ENCODE results near the gene NRXN3. TPM values are rescaled to one million over a fixed set of nuclear protein-coding genes. Genes with fewer than 3 reads are reported as not detected.

Gene NRXN3
- total RNA-seq, 1 experiment from 2014 or later, result not detected

- no peaks in the 10 kb centered on the region for H3K27me3 Mint-ChIP-seq (ENCODE audit: unreplicated experiment)
- H3K4me3 Mint-ChIP-seq (ENCODE audit: low read depth, unreplicated experiment), result no peak overlapping the region
- H3K27ac Mint-ChIP-seq (ENCODE audit: unreplicated experiment), result no peak overlapping the region
- CTCF ChIA-PET, result no interaction called here
- H3K9me3 Mint-ChIP-seq (ENCODE audit: low read depth, unreplicated experiment), result peaks cover 5% of the 10 kb centered on the region
- no peaks in the 10 kb centered on the region for H3K36me3 Mint-ChIP-seq (ENCODE audit: insufficient read depth, unreplicated experiment)
- H3K4me1 Mint-ChIP-seq (ENCODE audit: low read depth, unreplicated experiment), result no peaks in the 10 kb centered on the region
- TF ChIP-seq CTCF (IDR thresholded peaks at IDR 0.05; ENCODE audit: unreplicated experiment), result no peak
- DNase-seq, result no peak
- BruUV-seq (replicated peaks), result no TSS peak
- intact Hi-C loops (cut with micrococcal nuclease; ENCODE audit: unreplicated experiment), result no loop called here
These were observed 1242.6 kb downstream of the NRXN3 start for GRCh38 chr14:79412822-79413221.

GRCh38 chr14:79413734-79414428, 1243.7 kb downstream of the NRXN3 start:
- no peaks in the 10 kb centered on the region for H3K36me3 Mint-ChIP-seq (ENCODE audit: insufficient read depth, unreplicated experiment)
- H3K4me3 Mint-ChIP-seq (ENCODE audit: low read depth, unreplicated experiment), result no peak overlapping the region
- intact Hi-C loops (cut with micrococcal nuclease; ENCODE audit: unreplicated experiment), result no loop called here
- BruUV-seq (replicated peaks), result no TSS peak
- no peak overlapping the region for H3K27ac Mint-ChIP-seq (ENCODE audit: unreplicated experiment)
- no peak for DNase-seq
- H3K4me1 Mint-ChIP-seq (ENCODE audit: low read depth, unreplicated experiment), result no peaks in the 10 kb centered on the region
- no peak for TF ChIP-seq CTCF (IDR thresholded peaks at IDR 0.05; ENCODE audit: unreplicated experiment)
- no peaks in the 10 kb centered on the region for H3K27me3 Mint-ChIP-seq (ENCODE audit: unreplicated experiment)
- H3K9me3 Mint-ChIP-seq (ENCODE audit: low read depth, unreplicated experiment), result peaks cover 3% of the 10 kb centered on the region
- CTCF ChIA-PET, result interaction anchor here (0.7 kb wide), 1 partner anchor 48 kb away, joined by 4 read pairs; no protein-coding TSS in a partner anchor

DNA sequence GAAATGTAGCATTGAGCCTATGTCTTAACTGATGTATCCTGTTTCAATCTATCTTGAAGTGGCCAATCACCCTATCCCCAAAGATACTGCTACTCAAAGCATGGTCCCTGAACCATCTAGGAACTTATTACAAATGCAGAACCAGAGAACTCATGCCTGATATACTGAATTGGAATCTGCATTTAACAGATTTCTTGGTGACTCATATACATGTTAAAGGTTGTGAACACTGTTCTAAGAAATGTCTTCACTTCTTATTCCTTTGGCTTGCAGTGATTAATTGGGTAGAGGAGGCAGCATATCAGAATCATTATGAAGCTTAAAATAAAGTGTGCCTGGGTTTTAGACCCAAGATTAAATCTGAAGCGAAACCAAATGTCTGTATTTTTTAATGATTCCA, 1245.6 kb downstream of the NRXN3 start:
- intact Hi-C loops (cut with micrococcal nuclease; ENCODE audit: unreplicated experiment), result no loop called here
- BruUV-seq (replicated peaks), result no TSS peak
- peaks cover 6% of the 10 kb centered on the region for H3K9me3 Mint-ChIP-seq (ENCODE audit: low read depth, unreplicated experiment)
- H3K27ac Mint-ChIP-seq (ENCODE audit: unreplicated experiment), result no peak overlapping the region
- DNase-seq, result no peak
- CTCF ChIA-PET, result no interaction called here
- no peaks in the 10 kb centered on the region for H3K4me1 Mint-ChIP-seq (ENCODE audit: low read depth, unreplicated experiment)
- H3K27me3 Mint-ChIP-seq (ENCODE audit: unreplicated experiment), result no peaks in the 10 kb centered on the region
- no peak for TF ChIP-seq CTCF (IDR thresholded peaks at IDR 0.05; ENCODE audit: unreplicated experiment)
- H3K36me3 Mint-ChIP-seq (ENCODE audit: insufficient read depth, unreplicated experiment), result no peaks in the 10 kb centered on the region
- H3K4me3 Mint-ChIP-seq (ENCODE audit: low read depth, unreplicated experiment), result no peak overlapping the region

- H3K27ac Mint-ChIP-seq (ENCODE audit: unreplicated experiment), result no peak overlapping the region
- H3K4me1 Mint-ChIP-seq (ENCODE audit: low read depth, unreplicated experiment), result no peaks in the 10 kb centered on the region
- intact Hi-C loops (cut with micrococcal nuclease; ENCODE audit: unreplicated experiment), result no loop called here
- H3K36me3 Mint-ChIP-seq (ENCODE audit: insufficient read depth, unreplicated experiment), result no peaks in the 10 kb centered on the region
- no peak overlapping the region for H3K4me3 Mint-ChIP-seq (ENCODE audit: low read depth, unreplicated experiment)
- no peaks in the 10 kb centered on the region for H3K27me3 Mint-ChIP-seq (ENCODE audit: unreplicated experiment)
- DNase-seq, result no peak
- no TSS peak for BruUV-seq (replicated peaks)
- CTCF ChIA-PET, result interaction anchor here (0.6 kb wide), 1 partner anchor 55 kb away, joined by 3 read pairs; no protein-coding TSS in a partner anchor
- H3K9me3 Mint-ChIP-seq (ENCODE audit: low read depth, unreplicated experiment), result peaks cover 6% of the 10 kb centered on the region
- TF ChIP-seq CTCF (IDR thresholded peaks at IDR 0.05; ENCODE audit: unreplicated experiment), result no peak
These were observed 1247.8 kb downstream of the NRXN3 start for GRCh38 chr14:79417961-79418360.
